GM21619 (cell line): ENCODE measurements around the gene SLC35F1.

ENCODE experiments used
- ATAC-seq: cut with Tn5 transposase; IDR thresholded peaks from one replicate; pipeline ENCODE4 v1.9.1; 2021; ENCODE audit not compliant: unreplicated experiment

Gene SLC35F1

GRCh38 chr6:118103381-118104146 is 196.5 kb downstream of the SLC35F1 start:
- no peak for ATAC-seq

GRCh38 chr6:118122161-118122725 is 215.2 kb downstream of the SLC35F1 start:
- no peak for ATAC-seq

GRCh38 chr6:118122801-118123200 is 215.7 kb downstream of the SLC35F1 start:
- peak; percentile 56 for ATAC-seq

- ATAC-seq = no peak
Observed at GRCh38 chr6:118123503-118124037, 216.5 kb downstream of the SLC35F1 start.

GRCh38 chr6:118124851-118125250 is 217.8 kb downstream of the SLC35F1 start:
- ATAC-seq = no peak

- ATAC-seq = no peak
Observed at GRCh38 chr6:118128755-118129154, 221.7 kb downstream of the SLC35F1 start.

GRCh38 chr6:118134206-118134605 is 227.1 kb downstream of the SLC35F1 start:
- ATAC-seq = no peak

- no peak for ATAC-seq
Observed at GRCh38 chr6:118134736-118135135, 227.7 kb downstream of the SLC35F1 start.

GRCh38 chr6:118135371-118135770 is 228.3 kb downstream of the SLC35F1 start:
- no peak for ATAC-seq

GRCh38 chr6:118141211-118141610 is 234.1 kb downstream of the SLC35F1 start:
- no peak for ATAC-seq

GRCh38 chr6:118146584-118146983 is 239.5 kb downstream of the SLC35F1 start:
- no peak for ATAC-seq

- no peak for ATAC-seq
Observed at GRCh38 chr6:118147511-118147910, 240.4 kb downstream of the SLC35F1 start.

GRCh38 chr6:118148561-118148960 is 241.5 kb downstream of the SLC35F1 start:
- no peak for ATAC-seq

GRCh38 chr6:118152524-118152923 is 245.5 kb downstream of the SLC35F1 start:
- no peak for ATAC-seq

GRCh38 chr6:118161343-118161742 is 254.3 kb downstream of the SLC35F1 start:
- no peak for ATAC-seq

GRCh38 chr6:118163542-118163941 is 256.5 kb downstream of the SLC35F1 start:
- no peak for ATAC-seq

- no peak for ATAC-seq
Observed at GRCh38 chr6:118165500-118165899, 258.4 kb downstream of the SLC35F1 start.

GRCh38 chr6:118168421-118168820 is 261.4 kb downstream of the SLC35F1 start:
- ATAC-seq = no peak

GRCh38 chr6:118171852-118172251 is 264.8 kb downstream of the SLC35F1 start:
- ATAC-seq = no peak

GRCh38 chr6:118174071-118174470 is 267.0 kb downstream of the SLC35F1 start:
- ATAC-seq = no peak

- ATAC-seq = no peak
Observed at GRCh38 chr6:118177720-118178119, 270.7 kb downstream of the SLC35F1 start.

GRCh38 chr6:118179048-118179447 is 272.0 kb downstream of the SLC35F1 start:
- no peak for ATAC-seq
